D341Med (cell line): ENCODE data around the gene FAM131C.

ENCODE experiments used
- DNase-seq: peaks from one replicate; pipeline ENCODE4 v3.0.0; 2012; ENCODE audit warnings: low spot score

Gene FAM131C

DNA sequence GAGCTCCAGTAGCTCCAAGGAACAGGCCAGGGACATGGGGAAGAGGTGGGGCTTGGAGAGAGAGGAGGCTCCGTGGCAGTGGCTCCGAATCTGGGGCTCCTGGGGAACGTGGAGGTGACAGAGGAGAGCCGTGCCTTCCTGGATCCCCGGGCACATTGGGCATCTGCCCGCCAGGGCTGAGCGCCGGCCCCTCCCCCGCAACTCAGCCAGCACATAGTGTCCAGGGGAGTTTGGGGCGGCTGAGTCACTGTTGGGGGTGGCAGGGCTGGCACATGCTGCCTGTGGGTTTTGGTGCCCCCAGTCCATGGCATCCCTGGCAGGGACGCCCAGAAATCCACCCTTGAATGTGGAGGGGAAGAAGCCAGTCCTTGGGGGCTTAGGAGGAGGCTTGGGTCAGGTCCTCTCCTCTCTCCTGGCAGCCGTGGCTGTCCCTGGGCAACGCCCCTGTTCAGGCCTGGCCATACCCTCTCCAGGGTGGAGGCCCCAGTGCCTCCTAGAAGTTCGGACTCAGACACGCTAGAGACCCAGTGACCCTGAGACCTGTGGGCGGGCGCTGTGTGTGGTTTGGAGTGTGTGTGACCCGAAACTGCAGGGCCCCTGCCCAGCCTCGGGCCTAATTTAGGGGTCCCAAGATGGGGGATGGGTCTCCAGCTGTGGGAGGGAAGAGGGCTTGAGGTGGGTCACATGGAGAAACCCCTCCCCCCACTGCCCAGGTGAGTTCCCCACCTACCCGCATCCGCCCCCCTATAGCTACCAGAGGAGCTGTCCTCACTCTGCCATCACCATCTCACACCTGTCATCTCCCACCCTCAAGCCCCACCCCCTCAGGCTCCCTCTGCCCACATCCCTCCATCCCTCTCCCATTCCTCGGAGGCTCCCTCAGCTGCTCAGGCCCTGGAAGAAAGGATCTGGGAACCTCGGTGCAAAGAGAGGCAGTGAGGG, 57.2 kb downstream of the FAM131C start:
- DNase-seq = no peak

DNA sequence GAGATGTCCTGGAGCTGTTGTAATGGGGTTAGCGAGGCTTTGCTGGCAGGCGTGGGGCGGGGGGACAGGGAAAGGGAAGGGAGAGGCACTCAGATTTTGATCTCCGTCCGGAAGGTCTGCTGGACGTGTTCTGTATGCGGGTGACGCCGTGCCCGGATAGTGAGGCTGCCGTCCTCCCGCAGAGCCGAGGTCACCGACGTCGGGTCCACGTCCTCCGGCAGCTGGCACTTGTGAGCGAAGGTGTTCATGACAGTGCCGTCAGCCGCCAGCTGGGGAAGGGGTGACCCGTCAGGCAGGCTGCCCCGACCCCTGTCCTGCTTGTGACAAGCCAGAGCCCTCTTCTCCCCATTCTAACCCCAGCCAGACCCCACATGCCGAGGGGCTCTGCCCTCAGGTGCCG, 58.0 kb downstream of the FAM131C start:
- DNase-seq = no peak

DNA sequence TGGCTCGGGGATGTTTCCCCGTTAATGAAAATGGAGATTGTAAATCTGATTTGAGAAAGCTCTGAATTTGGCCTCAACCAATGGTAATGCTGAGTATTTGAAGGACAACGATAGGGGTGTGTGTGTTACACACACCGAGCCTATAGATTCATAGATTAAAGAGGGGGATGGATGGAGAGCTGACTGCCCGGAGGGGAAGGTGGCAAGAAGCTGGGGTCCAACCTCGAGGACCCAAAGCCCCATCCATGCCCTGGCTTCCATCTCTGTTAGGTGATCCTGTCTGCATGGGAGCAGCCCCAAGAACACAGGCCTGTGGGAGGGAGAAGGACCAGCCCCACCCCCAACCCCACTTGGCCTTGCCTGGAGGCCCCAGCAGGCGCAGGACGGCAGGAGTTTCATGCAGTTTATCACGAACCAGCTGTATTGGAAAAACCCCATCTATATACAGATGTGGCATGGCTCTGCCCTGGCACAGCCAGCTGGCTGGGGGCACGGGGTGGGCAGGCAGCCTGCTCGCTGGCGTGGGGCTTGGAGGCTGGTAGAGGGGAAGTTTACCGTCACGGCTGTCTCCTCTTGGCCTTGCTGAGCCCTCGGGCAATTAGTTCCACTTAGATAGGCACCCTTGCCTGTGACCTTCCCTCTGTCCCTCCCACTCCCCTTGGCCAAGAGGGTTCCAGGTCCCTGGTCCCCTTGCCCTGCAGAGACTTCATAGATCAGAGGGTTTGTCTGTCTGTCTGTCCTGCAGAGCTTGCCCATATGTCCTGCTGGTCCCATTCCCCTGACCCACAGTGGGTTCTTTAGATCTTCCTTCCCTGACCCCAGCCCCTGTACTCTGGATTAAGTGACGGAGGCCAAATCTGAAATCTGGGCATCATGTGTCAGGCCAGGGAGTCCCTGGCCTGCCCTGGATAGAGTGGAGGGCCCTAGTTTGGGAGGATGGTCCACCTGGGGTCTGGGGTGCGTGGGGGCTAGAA, 58.7 kb downstream of the FAM131C start:
- DNase-seq = no peak

DNA sequence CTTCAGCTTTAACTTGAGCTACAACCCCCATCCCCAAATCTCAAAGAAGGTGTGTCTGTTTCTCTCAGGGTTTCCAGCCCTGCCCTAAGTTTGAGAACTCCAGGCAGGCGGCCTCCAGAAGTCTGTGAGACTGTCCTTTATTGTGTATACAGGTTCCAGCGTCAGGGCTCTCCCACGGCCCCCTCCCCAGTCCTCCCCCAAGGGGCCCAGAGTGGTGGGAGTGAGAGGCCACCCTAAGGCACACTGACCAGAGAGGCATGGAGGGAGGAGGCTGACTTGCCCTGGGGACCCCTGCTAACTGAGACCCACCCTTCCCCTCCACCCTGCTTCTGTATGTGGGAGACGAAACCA, 59.6 kb downstream of the FAM131C start:
- no peak for DNase-seq

DNA sequence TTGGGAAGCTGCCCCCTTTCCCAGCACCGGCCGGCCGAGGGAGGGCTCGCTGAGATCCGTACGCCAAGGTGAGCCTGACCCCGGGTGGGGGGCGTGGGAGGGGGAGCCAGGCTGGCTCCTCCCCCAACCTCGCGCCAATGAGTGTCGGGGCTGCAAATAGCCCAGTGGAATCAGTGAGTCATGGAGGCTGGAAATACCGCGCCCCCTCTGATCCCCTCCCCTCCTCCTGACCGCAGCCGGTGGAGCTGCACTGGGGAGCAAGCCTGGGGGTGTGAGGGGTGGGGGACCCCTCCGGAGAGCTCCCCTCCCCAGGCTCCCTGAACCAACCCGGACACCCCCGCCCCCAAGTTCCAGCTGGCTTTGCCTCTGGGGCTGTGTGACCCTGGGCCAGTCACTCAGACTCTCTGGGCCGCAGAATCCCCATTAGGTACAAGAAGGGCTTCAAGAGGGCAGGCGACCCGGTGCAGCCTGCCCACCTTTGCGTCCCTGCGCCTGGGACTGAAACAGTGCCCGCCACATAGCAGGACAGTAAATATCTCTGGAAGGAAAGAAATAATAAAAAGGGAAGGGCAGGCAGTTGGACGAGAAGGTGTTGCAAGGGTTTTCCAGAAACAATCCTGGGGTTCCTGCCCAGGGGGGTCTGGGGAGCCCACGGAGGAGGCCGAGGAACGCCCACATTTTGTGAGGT, 60.1 kb downstream of the FAM131C start:
- DNase-seq = no peak

DNA sequence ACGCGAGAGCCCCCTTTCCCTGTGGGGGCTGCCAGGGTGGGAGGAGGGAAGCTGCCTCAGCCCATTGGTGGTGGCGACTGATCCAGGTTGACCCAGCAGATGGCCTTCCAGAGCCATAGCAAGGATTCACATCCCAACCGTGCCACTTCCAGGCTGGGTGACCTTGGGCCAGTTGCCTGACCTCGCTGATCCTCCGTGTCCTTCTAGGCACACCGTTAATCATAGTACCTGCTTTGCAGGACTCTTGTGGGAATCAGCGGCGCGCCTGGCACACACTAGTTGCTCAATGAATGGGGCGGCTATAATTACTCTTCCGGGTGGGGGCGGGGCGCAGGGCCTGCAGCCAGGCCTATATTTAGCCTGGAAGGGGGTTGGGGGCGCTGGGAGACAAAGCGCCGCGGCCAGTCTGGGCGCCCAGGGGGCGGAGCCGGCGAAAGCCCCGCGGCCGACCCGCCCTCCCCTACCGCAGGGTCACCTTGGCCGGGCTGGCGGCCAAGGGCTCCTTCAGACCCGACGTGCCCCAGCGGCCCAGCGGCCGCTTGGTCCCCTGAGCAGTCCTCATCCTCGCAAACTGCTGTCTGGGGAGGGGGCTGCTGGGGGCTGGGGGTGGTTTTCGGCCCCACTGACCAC, 60.7 kb downstream of the FAM131C start:
- no peak for DNase-seq

DNA sequence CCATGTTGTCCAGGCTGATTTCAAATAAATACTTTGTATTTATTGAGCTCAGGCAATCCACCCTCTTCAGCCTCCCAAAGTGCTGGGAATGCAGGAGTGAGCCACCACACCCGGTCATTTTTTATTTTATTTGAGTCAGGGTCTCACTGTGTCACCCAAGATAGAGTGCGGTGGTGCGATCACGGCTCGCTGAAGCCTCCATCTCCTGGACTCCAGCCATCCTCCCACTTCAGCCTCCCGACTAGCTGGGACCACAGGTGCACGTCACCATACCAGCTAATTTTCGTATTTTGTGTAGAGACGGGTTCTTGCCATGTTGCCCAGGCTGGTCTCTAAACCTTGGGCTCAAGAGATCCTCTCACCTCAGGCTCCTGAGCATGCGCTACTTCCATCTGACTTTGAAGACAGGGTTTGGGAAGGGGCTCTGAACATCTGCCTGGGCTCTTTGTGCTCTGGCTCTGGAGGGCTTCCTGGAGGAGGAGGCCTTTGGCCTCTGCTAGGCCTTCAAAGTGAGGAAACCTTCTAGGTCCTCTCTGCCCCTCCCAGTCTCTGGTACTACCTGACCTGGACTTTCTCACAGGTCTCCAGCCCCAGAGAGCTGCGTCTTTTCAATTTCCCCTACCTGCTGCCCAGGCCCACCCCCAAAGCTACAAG, 61.4 kb downstream of the FAM131C start:
- no peak for DNase-seq

DNA sequence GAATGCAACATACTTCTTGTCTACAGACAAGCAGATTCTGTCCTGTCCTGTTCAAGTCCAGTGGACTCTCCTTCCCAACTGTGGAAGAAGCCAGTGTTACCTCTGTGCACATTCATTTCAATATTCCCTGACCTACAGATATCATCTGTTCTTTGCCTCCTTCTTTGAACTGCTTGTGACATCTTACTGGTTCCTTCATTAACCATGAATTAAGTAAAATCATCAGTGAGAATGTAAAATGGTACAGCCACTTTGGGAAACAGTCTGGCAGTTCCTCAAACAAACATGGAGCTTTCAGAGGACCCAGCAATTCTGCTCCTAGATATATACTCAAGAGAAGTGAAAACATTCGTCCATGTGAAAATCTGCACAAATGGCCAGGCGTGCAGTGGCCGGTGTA, 62.6 kb downstream of the FAM131C start:
- no peak for DNase-seq

DNA sequence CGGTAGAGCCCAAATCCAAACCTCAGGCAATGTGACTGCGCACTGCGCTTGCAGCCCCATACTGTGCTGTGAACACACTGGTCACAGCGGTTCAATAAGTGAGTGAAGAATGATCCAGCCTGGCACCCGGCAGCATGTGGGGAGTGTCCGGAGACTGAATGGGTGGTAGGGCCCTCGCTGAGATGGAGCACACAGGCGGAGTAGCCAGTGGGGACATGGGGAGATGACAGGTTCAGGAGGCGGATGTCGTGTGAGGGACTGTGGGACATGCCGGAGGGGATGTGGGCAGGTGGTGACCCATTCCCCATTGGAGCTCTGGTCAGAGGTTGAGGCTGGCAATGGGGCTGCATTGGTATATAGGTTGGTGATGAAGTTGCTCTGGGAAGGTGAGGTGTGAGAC, 63.8 kb downstream of the FAM131C start:
- DNase-seq = no peak

DNA sequence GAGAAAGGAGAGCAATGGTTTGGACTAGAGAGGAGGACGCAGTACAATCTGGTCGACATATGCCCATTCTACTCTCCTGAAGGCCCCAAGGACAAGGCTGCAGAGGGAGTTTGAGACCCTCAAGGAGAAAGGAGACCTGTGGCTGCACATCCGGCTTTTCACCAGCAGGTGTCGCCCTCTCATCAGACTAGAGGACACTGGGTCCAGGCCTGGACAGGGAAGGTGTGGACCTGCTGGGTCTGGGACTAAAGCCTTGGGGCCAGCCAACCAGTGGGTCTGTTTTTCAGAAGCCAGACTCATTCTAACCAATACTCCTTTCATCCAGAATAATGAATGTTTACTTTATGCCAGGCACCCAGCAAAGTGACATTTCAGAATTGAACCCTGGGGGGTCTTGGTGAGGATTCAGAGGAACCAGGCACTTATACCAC, 64.4 kb downstream of the FAM131C start:
- peak; percentile 80 for DNase-seq
